DMS 273 (cell line): Measurements from ENCODE around the gene TMPRSS2.

Experiments used
- DNase-seq: peaks from one replicate; lab custom pipeline; 2025; ENCODE audit not compliant: unreplicated experiment; lab: John Stamatoyannopoulos, UW

TMPRSS2 gene

DNA sequence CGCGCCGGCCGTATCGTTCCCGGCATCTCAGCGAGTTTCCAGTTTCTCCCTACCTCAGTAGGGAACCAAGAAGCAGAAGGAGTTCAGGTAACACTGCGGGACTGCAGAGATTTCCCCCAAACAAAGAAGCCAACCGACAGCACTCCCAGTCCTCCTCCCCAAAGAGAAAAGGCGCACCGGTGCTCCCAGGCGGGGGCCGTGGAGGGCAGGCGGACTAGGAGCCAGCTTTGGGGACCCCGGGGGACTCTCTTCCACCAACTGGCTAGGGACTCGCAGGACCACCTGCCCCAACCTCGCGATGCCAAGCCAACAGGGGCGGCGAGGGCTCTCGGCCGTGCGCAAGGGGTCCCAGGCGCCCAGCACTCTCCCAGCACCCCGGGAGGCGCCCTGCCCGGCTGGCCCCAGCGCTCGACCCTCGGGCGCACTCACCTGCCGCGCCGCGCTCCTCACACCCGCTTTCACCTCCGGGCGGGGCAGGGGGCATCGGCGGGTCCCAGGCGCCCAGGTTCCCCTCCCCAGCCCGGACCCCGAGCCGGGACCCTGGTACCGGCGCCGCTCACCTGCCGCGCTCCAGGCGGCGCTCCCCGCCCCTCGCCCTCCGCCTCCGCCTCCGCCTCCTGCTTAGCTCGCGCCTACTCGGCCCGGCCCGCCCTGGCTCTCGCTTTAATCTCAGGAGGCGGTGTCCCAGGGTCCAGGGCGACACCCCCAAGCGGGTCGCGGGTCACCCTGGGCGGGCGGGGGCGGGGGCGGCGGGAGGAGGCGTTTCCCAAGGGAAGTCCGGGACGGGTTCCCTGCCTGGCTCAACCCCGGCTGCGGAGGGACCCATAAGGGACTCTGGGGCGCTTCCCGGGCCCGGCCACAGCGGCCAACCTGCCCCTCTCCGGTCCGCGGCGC is at the start of gene TMPRSS2:
Gene TMPRSS2, minus strand, starts transcription at position 638 of the 894 bp plus-strand sequence. CDS start 10,025 bp downstream, outside the sequence.
- DNase-seq: peak; percentile 5

GRCh38 chr21:41555057-41555456 is 47.1 kb upstream of the TMPRSS2 start:
- DNase-seq: no peak

DNA sequence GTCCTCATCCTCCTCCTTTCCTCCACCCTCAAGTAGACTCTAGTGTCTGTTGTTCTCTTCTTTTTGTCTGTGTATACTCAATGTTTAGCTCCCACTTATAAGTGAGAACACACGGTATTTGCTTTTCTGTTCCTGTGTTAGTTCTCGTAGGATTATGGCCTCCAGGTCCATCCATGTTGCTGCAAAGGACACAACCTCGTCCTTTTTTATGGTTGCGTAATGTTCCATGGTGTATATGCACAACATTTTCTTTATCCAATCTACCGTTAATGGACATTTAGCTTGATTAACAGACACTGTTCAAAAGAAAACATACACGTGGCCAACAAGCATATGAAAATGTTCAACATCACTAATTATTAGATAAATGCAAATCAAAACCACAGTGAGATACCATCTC is 44.3 kb upstream of the TMPRSS2 start:
- no peak for DNase-seq

GRCh38 chr21:41548781-41549180 is 40.8 kb upstream of the TMPRSS2 start:
- no peak for DNase-seq

- no peak for DNase-seq
These were observed 39.2 kb upstream of the TMPRSS2 start for GRCh38 chr21:41547111-41547510.

DNA sequence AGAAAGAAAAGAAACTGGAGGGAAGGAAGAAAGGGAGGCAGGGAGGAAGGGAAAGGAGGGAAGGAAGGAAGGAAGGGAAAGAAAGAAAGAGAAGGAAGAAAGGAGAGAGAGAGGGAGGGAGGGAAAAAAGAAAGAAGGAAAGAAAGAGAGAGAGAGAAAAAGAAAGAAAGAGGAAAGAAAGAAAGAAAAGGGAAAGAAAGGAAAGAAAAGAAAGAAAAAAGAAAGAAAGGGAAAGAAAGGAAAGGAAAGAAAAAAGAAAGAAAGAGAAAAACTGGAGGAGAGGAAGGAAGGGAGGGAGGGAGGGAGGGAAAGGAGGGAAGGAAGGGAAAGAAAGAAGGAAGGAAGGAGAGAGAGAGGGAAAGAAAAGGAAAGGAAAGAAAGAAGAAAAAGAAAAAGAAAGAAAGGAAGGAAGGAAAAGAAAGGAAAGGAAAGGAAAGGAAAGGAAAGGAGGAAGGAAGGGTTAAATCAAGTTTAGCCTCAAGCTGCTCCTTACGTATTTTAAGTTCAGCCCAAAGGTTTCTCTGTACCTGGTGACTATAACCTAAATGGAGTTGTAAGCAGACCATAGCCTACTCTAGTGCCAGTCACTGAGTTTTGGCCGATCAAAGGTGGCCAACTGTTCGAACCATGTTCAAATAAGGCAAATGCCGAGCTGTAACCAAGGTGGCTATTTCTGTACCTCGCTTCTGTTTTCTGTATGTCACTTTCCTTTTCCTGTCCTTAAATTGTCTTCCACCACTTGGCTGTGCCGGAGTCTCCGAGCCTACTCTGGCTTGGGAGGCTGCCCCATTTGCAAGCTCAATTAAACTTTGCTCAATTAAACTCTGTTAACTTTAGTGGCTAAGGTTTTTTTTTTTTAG is 37.8 kb upstream of the TMPRSS2 start:
- DNase-seq: no peak

GRCh38 chr21:41542727-41543126 is 34.8 kb upstream of the TMPRSS2 start:
- DNase-seq: no peak

GRCh38 chr21:41537356-41537755 is 29.4 kb upstream of the TMPRSS2 start:
- DNase-seq: no peak

DNA sequence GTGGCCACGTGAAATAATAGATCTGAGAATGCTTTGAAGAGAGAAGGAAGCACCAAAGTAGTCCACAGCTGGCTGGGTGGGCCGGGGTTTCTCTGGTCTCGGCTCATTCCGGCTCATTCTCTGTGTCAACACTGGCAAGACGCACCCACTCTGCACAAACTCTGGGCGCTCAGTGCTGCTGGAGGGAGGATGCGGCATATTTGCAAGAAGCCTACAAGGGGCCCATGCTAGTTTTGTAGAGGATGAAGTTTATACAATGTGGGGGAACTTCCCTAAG is 28.8 kb upstream of the TMPRSS2 start:
- no peak for DNase-seq

DNA sequence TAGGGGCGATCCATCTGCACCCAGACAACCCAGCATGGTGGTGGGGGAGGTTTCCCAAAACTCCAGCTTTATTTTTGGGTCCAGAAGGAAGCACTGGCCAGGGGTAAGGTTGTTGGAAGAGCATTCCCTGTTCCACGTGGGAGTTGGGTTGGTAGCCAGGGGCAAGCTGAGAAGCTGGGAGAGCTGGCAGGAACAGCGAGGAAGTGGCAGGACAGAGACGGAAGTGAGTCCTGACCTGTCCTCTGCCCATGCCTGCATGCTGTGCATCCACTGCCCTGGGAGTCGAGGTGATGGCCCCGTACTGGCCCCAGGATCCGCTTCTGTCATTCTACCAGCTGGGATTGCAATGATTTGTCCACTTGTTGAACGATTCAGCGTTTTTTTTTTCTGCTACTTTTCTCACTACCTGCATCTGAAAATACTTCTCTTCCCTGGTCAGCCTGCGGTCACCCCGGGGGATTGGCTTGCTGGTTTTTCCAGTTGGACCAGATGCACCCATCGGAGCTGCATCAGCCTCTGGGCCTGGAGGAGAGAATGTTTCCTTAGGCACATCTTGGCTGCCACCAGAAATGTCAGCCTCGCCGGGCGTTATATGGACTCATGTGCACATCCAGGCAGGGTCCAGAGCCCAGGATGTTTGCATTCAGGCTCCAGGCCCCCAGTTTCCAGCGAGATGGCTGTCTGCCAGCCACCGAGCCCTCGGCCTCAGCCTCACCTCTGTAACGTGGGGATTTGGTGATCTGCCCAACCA is 28.3 kb upstream of the TMPRSS2 start:
- DNase-seq: no peak

DNA sequence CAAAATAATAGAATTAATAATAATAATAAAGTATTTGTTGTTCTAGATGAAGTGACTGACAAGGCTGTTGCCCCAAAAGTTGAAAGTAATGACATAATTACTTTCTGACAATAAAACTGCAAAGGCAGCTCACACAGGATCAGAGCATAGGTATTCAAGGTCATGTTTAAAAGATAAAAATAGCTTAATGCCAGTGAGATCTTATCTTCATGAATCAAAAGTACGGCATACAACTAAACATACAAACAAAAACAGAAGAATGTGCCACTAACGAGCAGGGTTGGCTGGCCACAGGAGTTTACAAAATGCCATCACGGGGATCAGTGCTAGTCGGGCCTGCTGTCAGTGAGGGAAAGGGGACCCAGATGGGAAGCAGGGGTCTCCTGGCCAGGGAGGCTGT is 22.4 kb upstream of the TMPRSS2 start:
- DNase-seq: no peak

DNA sequence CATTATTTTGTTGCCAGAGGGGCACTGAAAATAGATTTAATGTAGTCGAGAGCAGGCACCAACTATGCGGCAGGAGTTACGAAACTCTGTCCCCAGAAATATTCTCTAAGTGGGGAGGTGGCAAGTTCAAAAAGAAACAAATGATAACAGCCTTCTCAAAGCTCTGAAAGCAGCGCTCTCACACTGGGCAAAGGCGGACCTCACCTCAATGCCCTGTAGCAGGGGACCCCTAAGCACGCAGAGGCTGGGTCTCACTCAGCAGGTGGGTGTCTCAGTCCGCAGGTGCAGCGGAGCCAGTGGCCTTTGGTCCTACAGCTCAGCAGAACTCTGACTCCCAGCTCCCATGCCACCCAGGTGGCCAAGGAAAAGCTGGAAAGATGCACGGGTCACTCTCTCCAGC is 21.8 kb upstream of the TMPRSS2 start:
- DNase-seq: no peak

GRCh38 chr21:41526478-41527087 is 18.6 kb upstream of the TMPRSS2 start:
- no peak for DNase-seq

DNA sequence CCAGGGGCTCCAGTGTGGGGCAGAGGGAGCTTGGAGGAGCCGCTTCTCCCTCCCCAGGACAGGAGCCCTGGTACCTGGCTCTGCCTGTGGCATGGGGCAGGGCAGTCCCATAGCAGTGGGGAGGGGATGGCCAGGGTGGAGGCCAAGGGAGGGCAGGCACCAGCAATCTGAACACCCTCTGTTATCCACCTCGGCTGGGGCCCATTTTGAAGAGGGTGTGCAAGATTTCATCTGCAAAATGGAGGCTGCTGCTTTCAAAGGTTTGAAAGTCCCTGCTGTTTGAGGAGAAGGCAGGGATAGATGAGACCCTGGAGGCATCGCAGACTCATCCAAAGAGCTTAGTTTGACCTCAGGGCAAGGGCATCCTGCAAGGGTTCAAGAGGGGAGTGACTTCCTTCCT is 15.2 kb upstream of the TMPRSS2 start:
- no peak for DNase-seq

GRCh38 chr21:41521489-41522027 is 13.6 kb upstream of the TMPRSS2 start:
- no peak for DNase-seq

DNA sequence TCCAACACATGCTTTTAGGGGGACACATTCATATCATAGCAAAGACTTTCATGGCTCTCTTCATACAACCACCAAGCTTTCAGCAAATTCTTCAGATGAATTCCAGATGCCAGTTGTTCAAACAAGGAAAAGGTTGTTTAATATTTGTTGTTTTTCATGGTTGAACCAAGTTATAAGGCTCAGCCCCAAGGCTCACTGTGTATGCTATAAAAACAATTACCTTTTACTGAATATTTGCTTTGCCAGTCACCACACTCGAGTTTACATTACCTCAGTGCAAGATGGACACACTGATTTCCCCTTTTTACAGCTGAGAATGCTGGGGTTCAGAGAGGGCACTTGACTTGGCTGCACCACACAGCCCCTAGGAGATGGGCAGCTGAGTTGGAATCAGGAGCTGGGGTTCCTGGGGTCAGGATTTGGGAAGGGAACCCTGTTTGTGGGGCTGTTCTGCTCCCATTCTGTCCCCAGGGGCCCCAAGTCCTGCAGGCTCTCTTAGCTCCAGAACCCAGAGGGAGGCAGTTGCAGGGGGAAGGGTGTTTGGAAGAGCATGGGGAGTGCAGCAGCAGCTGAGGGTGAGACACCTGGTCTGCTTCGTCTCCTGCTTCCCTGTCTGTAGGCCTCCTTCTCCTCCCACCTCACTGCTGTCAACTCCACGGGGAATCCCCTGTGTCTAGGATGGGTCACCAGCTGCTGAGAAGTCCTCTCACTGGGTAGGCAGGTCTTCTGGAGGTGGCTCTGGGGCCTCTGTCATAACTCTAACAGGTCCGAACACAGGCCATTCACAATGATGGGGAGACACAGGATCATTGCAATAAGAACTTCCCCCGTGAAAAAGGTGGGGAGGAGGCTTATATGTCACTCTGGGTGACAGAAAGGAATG is 12.8 kb upstream of the TMPRSS2 start:
- DNase-seq: no peak

GRCh38 chr21:41519806-41520559 is 12.0 kb upstream of the TMPRSS2 start:
- DNase-seq: no peak

GRCh38 chr21:41518757-41519156 is 10.8 kb upstream of the TMPRSS2 start:
- DNase-seq: no peak

- peak; percentile 13 for DNase-seq
These were observed 3.9 kb upstream of the TMPRSS2 start for GRCh38 chr21:41511858-41512257.
